GM20000 (cell line): ENCODE measurements around the gene CLSTN2.

Experiments used
- DNase-seq: peaks from one replicate; pipeline ENCODE4 v3.0.0; 2012; ENCODE audit warnings: low spot score
- CTCF ChIP-seq: IDR thresholded peaks from 2 replicates; pipeline ENCODE4 v1.5.1; 2012; ENCODE audit warnings: mild to moderate bottlenecking, control low read depth; ENCODE audit errors: extremely low read depth, missing control alignments

Gene CLSTN2

GRCh38 chr3:139935016-139935865 lies at the start of gene CLSTN2:
CLSTN2 (plus strand) TSS chr3:139935185.
- peak; percentile 43 for DNase-seq

GRCh38 chr3:139887431-139887830 lies 47.6 kb upstream of the CLSTN2 start:
- no peak for DNase-seq
- no peak for TF ChIP-seq CTCF

More at GRCh38 chr3:139935016-139935865, at the start of gene CLSTN2:
- TF ChIP-seq CTCF: no peak

GRCh38 chr3:139888561-139889140 lies 46.3 kb upstream of the CLSTN2 start:
- no peak for TF ChIP-seq CTCF
- no peak for DNase-seq

GRCh38 chr3:139893267-139893962 lies 41.6 kb upstream of the CLSTN2 start:
- TF ChIP-seq CTCF: no peak
- no peak for DNase-seq

GRCh38 chr3:139893963-139894642 lies 40.9 kb upstream of the CLSTN2 start:
- no peak for DNase-seq
- no peak for TF ChIP-seq CTCF

- no peak for TF ChIP-seq CTCF
- DNase-seq: no peak
Observed at GRCh38 chr3:139894643-139894989, 40.4 kb upstream of the CLSTN2 start.
